Pancreas (tissue), 10 donors: ENCODE data around the gene C19orf85. TPM values are rescaled to one million over a fixed set of nuclear protein-coding genes. Genes with fewer than 3 reads are reported as not detected.
A peak's percentile ranks its signal among the peaks of the same experiment; 100 is the strongest.

ENCODE experiments used
- ATAC-seq, 4 donors: fragments of 200-7000 bp; cut with Tn5 transposase; one replicate each; pipeline versions ENCODE4 v1.8.0 to v1.9.1; 2020; ENCODE audit warnings: mild to moderate bottlenecking in 4 of 4, moderate library complexity in 4 of 4
- DNase-seq, 6 donors: peaks; one replicate each; pipeline ENCODE4 v3.0.0-alpha.2; 2020
- FAIRE-seq: peaks from 2 replicates; lab custom pipeline; 2012; peaks lifted over from hg19 to GRCh38; lab: Jason Lieb, UNC
- H3K27ac ChIP-seq, 4 donors: fragments of 200-600 bp; sonication (generic); 1 replicate in 3 of 4; 2 replicates in 1 of 4; pipeline versions ENCODE4 v1.5.0 to v1.8.0; 2020
- H3K27me3 ChIP-seq, 4 donors: fragments of 200-600 bp; one replicate each; pipeline ENCODE4 v1.8.0; 2021
- H3K36me3 ChIP-seq, 3 donors: fragments of 200-600 bp; sonication (generic) in 1 of 3; one replicate each; pipeline versions ENCODE4 v1.5.0 to v1.8.0; 2020 to 2021
- H3K4me1 ChIP-seq, 3 donors: fragments of 200-600 bp; one replicate each; pipeline ENCODE4 v1.8.0; 2021
- H3K4me3 ChIP-seq, 4 donors: fragments of 200-600 bp; sonication (generic) in 2 of 4; one replicate each; pipeline versions ENCODE4 v1.5.0 to v1.8.0; 2020 to 2021
- H3K9me3 ChIP-seq, 4 donors: fragments of 200-600 bp; one replicate each; pipeline ENCODE4 v1.8.0; 2021
- WGBS, 2 donors: extraction: QIAGEN DNeasy Blood & Tissue Kit; methylation state at CpG; one replicate each; pipeline ENCODE4 v1.1.7; 2013; 5-methylcytosine and 5-hydroxymethylcytosine counted together
- intact Hi-C, 3 donors: fragments of 100-400 bp; cut with DNase I; formaldehyde crosslinking; loops; one replicate each; pipeline versions ENCODE4 v1.11.1 to v1.14.2; 2022
- polyA plus RNA-seq, 2 donors: library from polyadenylated mRNA; stranded (reverse); fragments of 200-250 nt; gene quantifications; one replicate each; pipeline ENCODE4 v1.2.3, GENCODE V29; 2013
- total RNA-seq, 6 donors: library from RNA; stranded (reverse); fragmentation: NEBNext Ultra II Directional in 4 of 6; extraction: Animal tissue kit (Norgen Biotek cat#: 25700) in 4 of 6; gene quantifications; one replicate each; pipeline versions ENCODE4 v1.2.1 to v1.2.4, GENCODE V29; 2021 to 2023
- TF ChIP-seq, protein P1 (sequence below), 4 donors: fragments of 200-600 bp; sonication (generic) in 3 of 4; IDR thresholded peaks; one replicate each; pipeline versions ENCODE4 v1.5.0 to v1.8.0; 2021; ENCODE audit warnings: antibody characterized with exemption in 4 of 4
- donor health status: healthy with polysubstance abuse.
- donor health status: DM: no; HTN: no; CAD: no; lungs with moderate emphysema.
- donor health status: DM: no; HTN: no; CAD: no.
- donor health status: control.
- donor health status: control.
- donor health status: Bipolar disorder and iron deficiency.
- donor health status: DM: yes; HTN: yes; CAD: no.
- donor health status: DM: no; HTN: no; CAD: no.
- donor health status: DM: no; HTN: no; CAD: no.
- donor health status: DM: yes; HTN: yes; CAD: no.

The C19orf85 gene
- total and polyA plus RNA-seq, 8 donors: not detected

DNA sequence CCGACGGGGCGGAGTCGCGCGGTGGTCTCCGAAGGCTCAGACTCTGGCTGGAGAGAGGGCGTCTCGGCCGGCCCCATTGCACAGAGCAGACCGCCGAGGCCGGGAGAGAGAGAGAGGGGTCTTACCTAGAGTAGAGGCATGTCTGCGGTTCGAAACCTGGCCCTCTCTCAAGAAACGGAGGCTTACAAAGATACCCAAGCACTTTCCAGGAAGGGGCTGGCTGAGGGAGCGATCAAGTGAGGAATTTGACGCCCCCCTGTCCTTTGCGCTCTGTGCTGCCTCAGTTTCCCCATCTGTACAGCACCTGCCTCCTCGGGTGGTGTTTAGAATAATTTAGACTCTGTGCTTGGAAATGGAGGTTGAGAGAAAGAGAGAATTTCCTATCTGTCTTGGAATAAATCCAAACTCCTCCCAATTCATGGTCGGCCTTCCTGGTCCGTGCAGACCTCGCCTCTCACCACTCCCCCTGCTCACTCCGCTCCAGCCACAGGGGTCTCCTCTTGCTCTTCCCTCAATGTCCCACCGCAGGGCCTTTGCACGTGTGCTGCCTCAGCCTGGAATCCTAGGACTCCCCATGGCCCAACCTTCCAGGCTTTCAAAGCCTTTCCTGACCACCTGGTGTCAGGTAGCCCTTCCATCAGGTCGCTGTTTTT, 2.5 kb downstream of the C19orf85 start:
- Histone ChIP-seq H3K27ac (peak overlapping the region; percentile 43 to 80 (median 74)), H3K9me3 (no peaks in the 10 kb centered on the region), H3K4me1 (peaks cover 0 to 7% (median 5%) of the 10 kb centered on the region in 3 donors), H3K4me3 (peak overlapping the region; percentile 29 to 72 (median 50)), H3K36me3 (no peaks in the 10 kb centered on the region), H3K27me3 (no peaks in the 10 kb centered on the region)
- TF ChIP-seq, protein P1, sequence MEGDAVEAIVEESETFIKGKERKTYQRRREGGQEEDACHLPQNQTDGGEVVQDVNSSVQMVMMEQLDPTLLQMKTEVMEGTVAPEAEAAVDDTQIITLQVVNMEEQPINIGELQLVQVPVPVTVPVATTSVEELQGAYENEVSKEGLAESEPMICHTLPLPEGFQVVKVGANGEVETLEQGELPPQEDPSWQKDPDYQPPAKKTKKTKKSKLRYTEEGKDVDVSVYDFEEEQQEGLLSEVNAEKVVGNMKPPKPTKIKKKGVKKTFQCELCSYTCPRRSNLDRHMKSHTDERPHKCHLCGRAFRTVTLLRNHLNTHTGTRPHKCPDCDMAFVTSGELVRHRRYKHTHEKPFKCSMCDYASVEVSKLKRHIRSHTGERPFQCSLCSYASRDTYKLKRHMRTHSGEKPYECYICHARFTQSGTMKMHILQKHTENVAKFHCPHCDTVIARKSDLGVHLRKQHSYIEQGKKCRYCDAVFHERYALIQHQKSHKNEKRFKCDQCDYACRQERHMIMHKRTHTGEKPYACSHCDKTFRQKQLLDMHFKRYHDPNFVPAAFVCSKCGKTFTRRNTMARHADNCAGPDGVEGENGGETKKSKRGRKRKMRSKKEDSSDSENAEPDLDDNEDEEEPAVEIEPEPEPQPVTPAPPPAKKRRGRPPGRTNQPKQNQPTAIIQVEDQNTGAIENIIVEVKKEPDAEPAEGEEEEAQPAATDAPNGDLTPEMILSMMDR (IDR thresholded peaks at IDR 0.05): no peak
- DNase-seq: peak in 3 of 6 donors; percentile 31 to 61 (median 45)
- WGBS, 2 donors: 11 to 12% methylated on average over 24 to 27 of the region's 27 CpGs
- intact Hi-C loops: no loop called here
- no peak for FAIRE-seq
- ATAC-seq: peak in 1 of 4 donors; percentile 6

DNA sequence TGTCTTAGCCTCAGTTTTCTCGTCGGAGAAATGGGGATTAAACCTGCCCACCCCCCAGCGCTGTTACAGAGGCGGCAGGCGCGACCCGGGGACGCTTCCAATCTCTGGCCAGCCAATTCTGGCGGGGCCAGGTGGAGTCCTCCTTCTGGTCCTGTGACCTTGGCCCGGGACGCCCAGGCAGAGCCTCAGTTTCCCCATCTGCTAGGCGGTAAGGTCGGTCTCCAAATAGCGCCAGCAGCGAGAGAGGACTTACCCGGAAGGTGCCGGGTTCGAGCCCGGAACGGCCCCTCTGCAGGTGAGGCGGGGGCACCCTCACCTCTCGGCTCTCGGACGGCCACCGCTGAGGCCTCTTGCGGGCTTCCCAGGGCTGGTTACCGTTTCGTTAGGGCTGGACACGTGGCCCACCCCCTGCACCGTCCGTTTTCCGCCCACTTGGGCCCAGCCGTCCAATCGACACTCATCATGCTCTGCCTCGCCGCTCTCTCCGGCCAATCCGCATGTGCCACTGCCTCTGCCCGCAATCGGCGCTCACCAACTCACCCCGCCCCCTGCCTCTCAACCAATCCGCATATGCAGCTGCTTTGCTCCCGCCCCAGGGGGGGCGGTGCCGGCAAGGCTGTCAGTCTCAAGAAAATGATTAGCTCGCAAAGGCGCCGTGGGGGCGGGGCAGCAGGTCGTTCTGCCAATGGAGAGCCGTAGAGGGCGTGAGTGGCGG, 3.1 kb downstream of the C19orf85 start, which contains the start of gene ISOC2:
Gene ISOC2 (minus strand): TSS at position 384 of the 715 bp plus-strand sequence. CDS start 5,156 bp downstream, outside the sequence.
- ATAC-seq: peak; percentile 92 to 97 (median 94)
- intact Hi-C loops: no loop called here
- TF ChIP-seq, protein P1 (IDR thresholded peaks at IDR 0.05): no peak
- 0 to 1% methylated on average over 51 to 54 of the region's 54 CpGs for WGBS, 2 donors
- Histone ChIP-seq H3K27me3 (no peaks in the 10 kb centered on the region), H3K4me3 (peak within 1 kb of the TSS; percentile 61 to 72 (median 64)), H3K36me3 (no peaks in the 10 kb centered on the region), H3K9me3 (no peaks in the 10 kb centered on the region), H3K4me1 (peaks cover 0 to 7% (median 5%) of the 10 kb centered on the region in 3 donors), H3K27ac (peak within 1 kb of the TSS; percentile 86 to 93 (median 90))
- peak; percentile 99 to 100 (median 100) for DNase-seq
- FAIRE-seq: peak; percentile 98

DNA sequence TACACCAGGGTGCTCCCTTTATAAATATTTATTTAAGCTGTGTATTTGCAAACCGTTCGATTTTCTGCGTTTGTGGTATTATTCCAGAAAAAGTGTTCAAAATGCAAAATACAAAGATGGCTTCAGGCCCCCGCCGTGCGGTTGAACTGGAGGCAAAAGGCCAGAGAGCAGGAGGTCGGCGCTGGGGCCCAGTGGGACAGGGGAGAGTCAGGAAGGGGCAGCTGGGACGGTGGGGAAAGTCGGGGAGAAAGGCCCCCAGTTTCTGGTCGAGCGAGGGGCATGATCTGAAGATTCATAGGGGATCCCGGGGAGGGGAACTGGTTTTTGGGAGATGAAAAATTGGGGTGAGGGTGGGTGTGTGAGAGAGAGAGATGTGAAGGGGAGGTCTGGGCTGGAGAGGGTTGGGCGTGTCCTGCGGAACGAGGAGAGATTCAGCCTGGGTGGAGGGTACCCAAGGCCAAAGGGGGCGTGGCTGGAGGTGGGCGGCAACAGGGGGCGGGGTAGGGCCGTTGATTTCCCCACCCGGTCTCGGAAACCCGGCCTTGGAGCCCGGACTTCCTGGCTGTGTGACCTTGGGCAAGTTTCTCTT, 3.8 kb downstream of the C19orf85 start:
- 1 to 3% methylated on average over 23 to 24 of the region's 24 CpGs for WGBS, 2 donors
- peak; percentile 59 to 74 (median 68) for ATAC-seq
- no peak for FAIRE-seq

DNA sequence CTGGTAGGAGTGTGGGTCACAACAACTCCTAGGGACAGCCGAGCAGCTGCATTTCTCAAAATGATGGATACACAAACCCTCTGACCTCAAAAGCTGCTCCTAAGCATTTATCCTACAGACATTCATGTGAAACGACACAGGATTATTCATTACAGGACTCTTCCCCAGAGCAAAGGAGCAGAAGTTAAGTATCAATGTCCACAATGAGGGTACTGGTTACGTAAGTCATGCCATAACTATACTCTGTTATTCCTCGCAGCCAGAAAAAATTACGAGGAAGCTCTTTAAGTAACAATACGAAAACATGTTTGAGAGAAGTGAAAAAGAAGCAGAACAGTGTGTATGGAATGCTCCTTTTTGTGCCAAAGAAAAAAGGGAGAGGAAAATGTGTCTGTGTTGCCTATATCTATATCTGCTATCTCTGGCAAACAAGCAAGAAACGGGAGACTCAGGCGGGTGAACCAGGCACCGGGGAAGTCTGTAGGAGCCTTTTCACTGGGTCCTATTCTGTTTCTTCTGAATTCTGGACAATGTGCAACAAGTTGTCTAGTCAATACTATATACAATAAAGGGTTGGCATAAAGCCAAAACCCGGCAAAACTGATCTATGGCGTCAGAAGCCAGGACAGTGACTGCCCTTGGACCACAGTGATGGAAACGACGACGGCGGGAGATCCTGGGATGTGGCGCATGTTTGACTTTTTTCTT, 4.4 kb downstream of the C19orf85 start:
- no peaks in the 10 kb centered on the region for H3K27me3 ChIP-seq
- ATAC-seq: no peak
- WGBS, 2 donors: 19 to 21% methylated on average over 16 of the region's 16 CpGs
- H3K27ac ChIP-seq: peak overlapping the region in 3 of 4 donors; percentile 16 to 90 (median 86)
- TF ChIP-seq, protein P1 (IDR thresholded peaks at IDR 0.05): no peak
- H3K4me3 ChIP-seq: peak overlapping the region in 2 of 4 donors; percentile 61 to 72
- intact Hi-C loops: no loop called here
- no peaks in the 10 kb centered on the region for H3K36me3 ChIP-seq
- H3K4me1 ChIP-seq: peaks cover 0 to 7% (median 5%) of the 10 kb centered on the region in 3 donors
- peak in 1 of 6 donors; percentile 35 for DNase-seq
- peak; percentile 26 for FAIRE-seq
- no peaks in the 10 kb centered on the region for H3K9me3 ChIP-seq

More for the DNA sequence above, 3.8 kb downstream of the C19orf85 start:
- intact Hi-C loops: no loop called here
- Histone ChIP-seq H3K4me3 (peak overlapping the region; percentile 61 to 72 (median 64)), H3K36me3 (no peaks in the 10 kb centered on the region), H3K27ac (peak overlapping the region; percentile 86 to 93 (median 90)), H3K27me3 (no peaks in the 10 kb centered on the region), H3K9me3 (no peaks in the 10 kb centered on the region), H3K4me1 (peaks cover 0 to 7% (median 5%) of the 10 kb centered on the region in 3 donors)
- DNase-seq: peak; percentile 84 to 89 (median 84)
- TF ChIP-seq, protein P1 (IDR thresholded peaks at IDR 0.05): no peak
